Transverse colon (tissue), 4 donors: ENCODE data around the gene NHERF1. TPM values are rescaled to one million over a fixed set of nuclear protein-coding genes. Genes with fewer than 3 reads are reported as not detected.

Experiments used
- DNase-seq: peaks from one replicate; pipeline ENCODE4 v3.0.0-alpha.2; 2019
- H3K27ac ChIP-seq, 4 donors: fragments of 200-600 bp; sonication (generic); 2 replicates each; pipeline ENCODE4 v1.5.1; 2016 to 2018; ENCODE audit warnings: inconsistent platforms in 4 of 4
- H3K27me3 ChIP-seq: fragments of 200-600 bp; sonication (generic); 2 replicates; pipeline ENCODE4 v1.5.1; 2017; ENCODE audit warnings: inconsistent platforms
- H3K36me3 ChIP-seq, 4 donors: fragments of 200-600 bp; sonication (generic); 2 replicates each; pipeline ENCODE4 v1.5.1; 2017 to 2019; ENCODE audit warnings: inconsistent platforms in 4 of 4
- H3K4me1 ChIP-seq, 4 donors: fragments of 200-600 bp; sonication (generic); 2 replicates each; pipeline ENCODE4 v1.5.1; 2017 to 2020; ENCODE audit warnings: inconsistent platforms in 4 of 4
- H3K4me3 ChIP-seq, 4 donors: fragments of 200-600 bp; sonication (generic); 1 replicate in 1 of 4; 2 replicates in 3 of 4; pipeline versions ENCODE4 v1.5.1 to v1.6.1; 2017 to 2019; ENCODE audit warnings: inconsistent platforms in 4 of 4
- H3K9me3 ChIP-seq, 2 donors: fragments of 200-600 bp; sonication (generic); 2 replicates each; pipeline ENCODE4 v1.5.1; 2017 to 2019; ENCODE audit warnings: inconsistent platforms in 2 of 2
- CTCF ChIP-seq, 5 experiments: fragments of 200-600 bp in 3 of 5; fragments of 450-650 bp in 2 of 5; sonication (generic) in 3 of 5; IDR thresholded peaks; 1 replicate in 2 of 5; 2 replicates in 3 of 5; pipeline ENCODE4 v1.5.1; 2016 to 2017; ENCODE audit warnings: antibody characterized with exemption in 5 of 5, inconsistent platforms in 3 of 5, mild to moderate bottlenecking in 2 of 5, moderate library complexity in 1 of 5
- EP300 ChIP-seq: sonication (generic); formaldehyde crosslinking; IDR thresholded peaks from one replicate; pipeline ENCODE4 v1.6.1; 2017; ENCODE audit warnings: antibody characterized with exemption, low read depth
- POLR2A ChIP-seq: fragments of 450-650 bp; IDR thresholded peaks from one replicate; pipeline ENCODE4 v1.6.1; 2016; ENCODE audit warnings: antibody characterized with exemption, mild to moderate bottlenecking, moderate library complexity
- POLR2AphosphoS5 ChIP-seq, 3 donors: sonication (generic); formaldehyde crosslinking; IDR thresholded peaks; one replicate each; pipeline ENCODE4 v1.6.1; 2016; ENCODE audit warnings: antibody characterized with exemption in 3 of 3
- WGBS, 2 donors: methylation state at CpG; one replicate each; pipeline ENCODE4 v1.1.5; 2018; ENCODE audit warnings: low coverage in 1 of 2; 5-methylcytosine and 5-hydroxymethylcytosine counted together
- in situ Hi-C, 4 donors: fragments of 200-750 bp; cut with MboI; loops; one replicate each; pipeline versions ENCODE4 v1.15.0 to v1.15.1; 2017; ENCODE audit warnings: low sequenced_read_pairs in 3 of 4, low pct_ligation_motif_present in 1 of 4, low pct_unique_long_range_greater_than_20kb in 1 of 4
- intact Hi-C: fragments of 100-400 bp; cut with DNase I; formaldehyde crosslinking; loops from one replicate; pipeline ENCODE4 v1.15.1; 2023; ENCODE audit warnings: low total_unique reads
- total RNA-seq, 4 donors: library from RNA; depleted of rRNA; stranded (reverse); fragments of >200 nt; gene quantifications; one replicate each; pipeline ENCODE4 v1.1.0, GENCODE V29; 2016

NHERF1 gene
- total RNA-seq, 4 donors from 2014 or later, result 118 to 463 (median 233) TPM

- intact Hi-C loops, result no loop called here
Observed at GRCh38 chr17:74768069-74768762, 19.8 kb downstream of the NHERF1 start.

GRCh38 chr17:74768763-74769114, 20.3 kb downstream of the NHERF1 start:
- Histone ChIP-seq H3K4me1 (peaks cover 0 to 30% (median 11%) of the 10 kb centered on the region in 4 donors), H3K27ac (no peak overlapping the region), H3K27me3 (no peaks in the 10 kb centered on the region), H3K4me3 (no peak overlapping the region), H3K36me3 (peaks cover 0 to 22% (median 9%) of the 10 kb centered on the region in 4 donors), H3K9me3 (no peaks in the 10 kb centered on the region)
- DNase-seq, result no peak
- intact Hi-C loops (no loop called here), in situ Hi-C loops (no loop called here)
- TF ChIP-seq POLR2A (no peak), POLR2AphosphoS5 (IDR thresholded peaks at IDR 0.05) (no peak), EP300 (no peak), CTCF (IDR thresholded peaks at IDR 0.05) (no peak)
- WGBS, 2 donors, result 90% methylated on average over 7 of the region's 7 CpGs; no CpG with 5 or more reads in 1 of the 2 donors

More at GRCh38 chr17:74768069-74768762, 19.8 kb downstream of the NHERF1 start:
- no peak for TF ChIP-seq POLR2A
- TF ChIP-seq CTCF (IDR thresholded peaks at IDR 0.05), result no peak
- TF ChIP-seq POLR2AphosphoS5 (IDR thresholded peaks at IDR 0.05), result no peak
- no peak for TF ChIP-seq EP300
- H3K4me3 ChIP-seq, result no peak overlapping the region
- peak overlapping the region in 1 of 4 donors; percentile 12 for H3K27ac ChIP-seq
- no peaks in the 10 kb centered on the region for H3K27me3 ChIP-seq
- WGBS, 2 donors, result 78 to 81% methylated on average over 5 to 17 of the region's 17 CpGs
- H3K4me1 ChIP-seq, result peaks cover 4 to 36% (median 17%) of the 10 kb centered on the region in 4 donors
- peaks cover 0 to 22% (median 8%) of the 10 kb centered on the region in 4 donors for H3K36me3 ChIP-seq
- DNase-seq, result no peak
- no peaks in the 10 kb centered on the region for H3K9me3 ChIP-seq
- in situ Hi-C loops, result no loop called here

- Histone ChIP-seq H3K27ac (no peak overlapping the region), H3K4me1 (peaks cover 0 to 24% (median 5%) of the 10 kb centered on the region in 4 donors), H3K36me3 (peaks cover 0 to 22% (median 9%) of the 10 kb centered on the region in 4 donors), H3K9me3 (no peaks in the 10 kb centered on the region), H3K4me3 (no peak overlapping the region), H3K27me3 (no peaks in the 10 kb centered on the region)
- intact Hi-C loops (no loop called here), in situ Hi-C loops (no loop called here)
- no peak for DNase-seq
- WGBS, 2 donors, result 50 to 77% methylated on average over 2 to 6 of the region's 6 CpGs
- TF ChIP-seq POLR2AphosphoS5 (IDR thresholded peaks at IDR 0.05) (no peak), POLR2A (no peak), CTCF (IDR thresholded peaks at IDR 0.05) (no peak), EP300 (no peak)
Observed at GRCh38 chr17:74769266-74769855, 20.9 kb downstream of the NHERF1 start.

- Histone ChIP-seq H3K27me3 (no peaks in the 10 kb centered on the region), H3K4me1 (peaks cover 0 to 22% (median 5%) of the 10 kb centered on the region in 4 donors), H3K9me3 (no peaks in the 10 kb centered on the region), H3K36me3 (peaks cover 0 to 22% (median 9%) of the 10 kb centered on the region in 4 donors), H3K27ac (peak overlapping the region in 3 of 4 donors; percentile 34 to 49 (median 35)), H3K4me3 (no peak overlapping the region)
- no peak for DNase-seq
- in situ Hi-C loops (no loop called here), intact Hi-C loops (no loop called here)
- TF ChIP-seq POLR2AphosphoS5 (IDR thresholded peaks at IDR 0.05), result no peak
- no peak for TF ChIP-seq POLR2A
- TF ChIP-seq CTCF (IDR thresholded peaks at IDR 0.05), result no peak
- no peak for TF ChIP-seq EP300
- WGBS, 2 donors, result 63% methylated on average over 5 of the region's 5 CpGs; no CpG with 5 or more reads in 1 of the 2 donors
Observed at GRCh38 chr17:74769856-74770497, 21.5 kb downstream of the NHERF1 start.
